HepG2 (cell line): Measurements from ENCODE around the gene NRSN2. TPM values are rescaled to one million over a fixed set of nuclear protein-coding genes. Genes with fewer than 3 reads are reported as not detected.

Source experiments
- ARNT ChIP-seq: fragments of 450-650 bp; IDR thresholded peaks from 2 replicates; pipeline ENCODE4 v1.6.1; 2017
- ARNT2 ChIP-seq: sonication (generic); formaldehyde crosslinking; IDR thresholded peaks from 2 replicates; pipeline ENCODE4 v1.8.0; 2022; ENCODE audit warnings: mild to moderate bottlenecking, low read depth, missing genetic modification reagents, moderate library complexity
- HOMEZ ChIP-seq: IDR thresholded peaks from 2 replicates; pipeline ENCODE4 v1.6.1; 2016; ENCODE audit warnings: low read depth
- MTA3 ChIP-seq: sonication (generic); formaldehyde crosslinking; IDR thresholded peaks from 2 replicates; pipeline ENCODE4 v1.4.0; 2020; ENCODE audit warnings: missing genetic modification reagents
- NFKB2 ChIP-seq: sonication (generic); formaldehyde crosslinking; IDR thresholded peaks from 2 replicates; pipeline ENCODE4 v1.4.0; 2020; ENCODE audit warnings: missing genetic modification reagents, borderline replicate concordance
- PLSCR1 ChIP-seq: sonication (generic); formaldehyde crosslinking; IDR thresholded peaks from 2 replicates; pipeline ENCODE4 v1.5.0; 2020; ENCODE audit warnings: missing genetic modification reagents, mild to moderate bottlenecking, borderline replicate concordance
- PRDM4 ChIP-seq: sonication (generic); formaldehyde crosslinking; IDR thresholded peaks from 2 replicates; pipeline ENCODE4 v1.9.0; 2021; ENCODE audit warnings: missing genetic modification reagents, borderline replicate concordance
- REL ChIP-seq: sonication (generic); formaldehyde crosslinking; conservative IDR thresholded peaks from 2 replicates; pipeline ENCODE4 v1.8.0; 2022; ENCODE audit warnings: mild to moderate bottlenecking, missing genetic modification reagents, moderate library complexity
- RFX1 ChIP-seq: fragments of 450-650 bp; IDR thresholded peaks from 2 replicates; pipeline ENCODE4 v1.6.1; 2017
- ZNF446 ChIP-seq: sonication (generic); formaldehyde crosslinking; IDR thresholded peaks from 2 replicates; pipeline ENCODE4 v1.5.0; 2020; ENCODE audit warnings: mild to moderate bottlenecking, missing genetic modification reagents
- polyA plus RNA-seq, 8 experiments: library from polyadenylated mRNA; depleted of rRNA in 3 of 8; stranded (reverse) in 7 of 8; unstranded in 1 of 8; fragments of >200 nt; fragmentation: Illumina TruSeq in 4 of 8; extraction: Trizol in 4 of 8; gene quantifications; 2 replicates each; pipeline versions ENCODE4 v1.2.1 to v1.2.3, GENCODE V29; 2011 to 2016; ENCODE audit warnings: low read depth in 4 of 8, missing spikeins in 1 of 8, mixed read lengths in 1 of 8; ENCODE audit not compliant: insufficient read depth in 1 of 8
- total RNA-seq, 5 experiments: library from RNA; depleted of rRNA; stranded (reverse); fragments of >200 nt; fragmentation: Illumina TruSeq; extraction: Trizol; gene quantifications; 2 replicates each; pipeline ENCODE4 v1.2.3, GENCODE V29; 2016; ENCODE audit warnings: low read depth in 1 of 5
- TF ChIP-seq, protein P1 (sequence below): sonication (generic); formaldehyde crosslinking; IDR thresholded peaks from 2 replicates; pipeline ENCODE4 v1.8.0; 2022; ENCODE audit warnings: mild to moderate bottlenecking, missing genetic modification reagents, moderate library complexity
- TF ChIP-seq, protein P2 (sequence below): sonication (generic); formaldehyde crosslinking; IDR thresholded peaks from 2 replicates; pipeline ENCODE4 v1.4.0; 2020; ENCODE audit warnings: mild to moderate bottlenecking, missing genetic modification reagents
- TF ChIP-seq, protein P3 (sequence below): IDR thresholded peaks from 2 replicates; pipeline ENCODE4 v1.6.1; 2016; ENCODE audit warnings: missing genetic modification reagents, missing compliant biosample characterization

Gene NRSN2
- total and polyA plus RNA-seq, 2 of the 13 experiments (the other 11 are each of a cell fraction or from before 2014, with no cell fraction given) = 32.3 to 49.4 TPM

DNA sequence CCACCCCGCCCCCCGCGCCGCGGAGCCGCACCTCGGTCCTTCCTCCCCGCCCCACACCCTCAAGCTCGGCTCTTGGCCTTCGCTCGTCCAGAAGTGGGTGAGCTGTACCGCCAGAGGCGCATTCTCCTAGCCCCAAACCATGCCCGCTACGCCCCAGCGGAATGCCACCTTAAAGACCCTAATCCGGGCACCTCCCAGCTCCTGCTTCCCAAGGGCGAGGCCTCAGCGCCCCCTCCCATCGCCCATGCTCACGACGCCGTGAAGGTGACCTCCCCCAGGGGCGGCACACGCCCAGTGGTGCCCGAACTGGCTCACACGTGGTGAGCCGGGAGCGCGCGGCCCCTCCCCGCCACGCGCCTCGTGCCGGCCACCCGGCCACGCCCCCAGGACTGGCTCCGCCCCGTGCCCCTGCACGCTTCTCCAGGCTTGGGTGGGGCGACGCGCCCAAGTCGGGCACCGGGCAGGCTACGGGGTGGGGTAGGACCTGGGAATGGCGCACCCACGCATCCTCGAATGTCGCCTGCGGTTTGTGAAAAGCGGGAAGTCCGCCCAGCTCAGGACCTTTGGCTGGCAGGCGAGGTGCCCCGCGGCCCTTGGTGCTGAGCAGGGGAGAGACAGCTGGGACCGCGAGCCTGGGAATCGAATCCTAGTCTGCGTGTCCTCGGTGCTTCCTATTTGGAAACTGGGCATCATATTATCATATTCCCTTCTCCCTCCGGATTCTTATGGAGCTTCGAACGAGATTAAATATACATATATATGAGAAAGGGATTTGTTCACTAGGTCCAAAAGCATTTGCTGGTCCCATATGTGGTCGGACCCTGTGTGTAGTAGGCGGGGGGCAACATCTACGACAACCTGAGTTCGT lies 22.5 kb upstream of the NRSN2 start (continued):
- TF ChIP-seq REL (CRISPR knock-in tag) (peak; percentile 98), PLSCR1 (CRISPR knock-in tag) (peak; percentile 27; the same call in 1 of the 2 replicates), RFX1 (no peak), PRDM4 (CRISPR knock-in tag) (0 out of 2 replicates have a peak, but pooled peaks have one; percentile 74), ARNT2 (CRISPR knock-in tag) (peak; percentile 98), HOMEZ (CRISPR knock-in tag) (peak; percentile 77; the same call in 1 of the 2 replicates), MTA3 (CRISPR knock-in tag) (no peak), NFKB2 (CRISPR knock-in tag) (peak; percentile 99), ARNT (no peak), ZNF446 (CRISPR knock-in tag) (peak; percentile 84; the same call in 1 of the 2 replicates)
- TF ChIP-seq, protein P1, sequence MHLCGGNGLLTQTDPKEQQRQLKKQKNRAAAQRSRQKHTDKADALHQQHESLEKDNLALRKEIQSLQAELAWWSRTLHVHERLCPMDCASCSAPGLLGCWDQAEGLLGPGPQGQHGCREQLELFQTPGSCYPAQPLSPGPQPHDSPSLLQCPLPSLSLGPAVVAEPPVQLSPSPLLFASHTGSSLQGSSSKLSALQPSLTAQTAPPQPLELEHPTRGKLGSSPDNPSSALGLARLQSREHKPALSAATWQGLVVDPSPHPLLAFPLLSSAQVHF (CRISPR knock-in tag) = peak; percentile 98
- TF ChIP-seq, protein P2, sequence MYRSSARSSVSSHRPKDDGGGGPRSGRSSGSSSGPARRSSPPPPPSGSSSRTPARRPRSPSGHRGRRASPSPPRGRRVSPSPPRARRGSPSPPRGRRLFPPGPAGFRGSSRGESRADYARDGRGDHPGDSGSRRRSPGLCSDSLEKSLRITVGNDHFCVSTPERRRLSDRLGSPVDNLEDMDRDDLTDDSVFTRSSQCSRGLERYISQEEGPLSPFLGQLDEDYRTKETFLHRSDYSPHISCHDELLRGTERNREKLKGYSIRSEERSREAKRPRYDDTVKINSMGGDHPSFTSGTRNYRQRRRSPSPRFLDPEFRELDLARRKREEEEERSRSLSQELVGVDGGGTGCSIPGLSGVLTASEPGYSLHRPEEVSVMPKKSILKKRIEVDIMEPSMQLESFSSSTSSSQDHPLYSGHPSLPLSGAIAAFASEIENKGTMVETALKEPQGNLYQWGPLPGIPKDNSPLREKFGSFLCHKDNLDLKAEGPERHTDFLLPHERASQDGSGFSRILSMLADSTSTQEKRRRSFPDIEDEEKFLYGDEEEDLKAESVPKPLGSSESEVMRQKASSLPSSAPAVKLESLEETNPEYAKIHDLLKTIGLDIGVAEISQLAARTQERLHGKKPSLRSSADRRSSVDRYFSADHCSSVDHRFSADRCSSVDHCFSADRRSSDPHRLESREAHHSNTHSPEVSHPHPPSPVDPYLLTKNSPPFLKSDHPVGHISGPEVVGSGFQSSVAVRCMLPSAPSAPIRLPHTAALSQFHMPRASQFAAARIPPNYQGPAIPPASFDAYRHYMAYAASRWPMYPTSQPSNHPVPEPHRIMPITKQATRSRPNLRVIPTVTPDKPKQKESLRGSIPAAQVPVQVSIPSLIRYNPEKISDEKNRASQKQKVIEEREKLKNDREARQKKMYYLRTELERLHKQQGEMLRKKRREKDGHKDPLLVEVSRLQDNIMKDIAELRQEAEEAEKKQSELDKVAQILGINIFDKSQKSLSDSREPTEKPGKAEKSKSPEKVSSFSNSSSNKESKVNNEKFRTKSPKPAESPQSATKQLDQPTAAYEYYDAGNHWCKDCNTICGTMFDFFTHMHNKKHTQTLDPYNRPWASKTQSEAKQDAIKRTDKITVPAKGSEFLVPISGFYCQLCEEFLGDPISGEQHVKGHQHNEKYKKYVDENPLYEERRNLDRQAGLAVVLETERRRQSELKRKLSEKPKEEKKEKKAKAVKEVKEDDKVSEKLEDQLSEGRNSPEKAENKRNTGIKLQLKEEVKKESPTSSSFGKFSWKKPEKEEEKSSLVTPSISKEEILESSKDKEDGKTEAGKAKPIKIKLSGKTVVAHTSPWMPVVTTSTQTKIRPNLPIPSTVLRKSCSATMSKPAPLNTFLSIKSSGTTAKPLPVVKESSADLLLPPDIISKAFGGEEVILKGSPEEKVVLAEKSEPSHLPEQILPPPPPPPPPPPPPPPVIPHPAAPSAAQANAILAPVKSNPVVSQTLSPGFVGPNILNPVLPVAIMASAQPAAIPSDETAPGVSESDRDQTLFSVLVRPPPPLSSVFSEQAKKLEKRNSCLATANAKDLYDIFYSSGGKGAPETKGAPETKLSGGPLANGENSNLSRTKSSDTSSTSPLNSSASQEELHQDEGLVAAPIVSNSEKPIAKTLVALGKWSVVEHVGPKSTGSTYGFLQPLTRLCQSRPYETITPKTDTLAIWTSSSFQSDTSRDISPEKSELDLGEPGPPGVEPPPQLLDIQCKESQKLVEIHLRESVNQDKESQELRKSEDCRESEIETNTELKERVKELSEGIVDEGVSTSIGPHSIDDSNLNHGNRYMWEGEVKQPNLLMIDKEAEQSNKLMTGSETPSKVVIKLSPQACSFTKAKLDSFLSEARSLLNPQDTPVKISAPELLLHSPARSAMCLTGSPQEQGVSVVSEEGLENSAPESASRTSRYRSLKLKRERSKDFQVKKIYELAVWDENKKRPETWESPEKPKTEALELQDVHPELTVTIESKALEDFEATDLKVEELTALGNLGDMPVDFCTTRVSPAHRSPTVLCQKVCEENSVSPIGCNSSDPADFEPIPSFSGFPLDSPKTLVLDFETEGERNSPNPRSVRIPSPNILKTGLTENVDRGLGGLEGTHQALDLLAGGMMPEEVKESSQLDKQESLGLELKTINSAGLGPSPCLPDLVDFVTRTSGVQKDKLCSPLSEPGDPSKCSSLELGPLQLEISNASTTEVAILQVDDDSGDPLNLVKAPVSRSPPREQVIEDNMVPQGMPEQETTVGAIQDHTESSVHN (CRISPR knock-in tag) = peak; percentile 99
- TF ChIP-seq, protein P3, sequence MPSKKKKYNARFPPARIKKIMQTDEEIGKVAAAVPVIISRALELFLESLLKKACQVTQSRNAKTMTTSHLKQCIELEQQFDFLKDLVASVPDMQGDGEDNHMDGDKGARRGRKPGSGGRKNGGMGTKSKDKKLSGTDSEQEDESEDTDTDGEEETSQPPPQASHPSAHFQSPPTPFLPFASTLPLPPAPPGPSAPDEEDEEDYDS (CRISPR knock-in tag) = no peak; the same call in 1 of the 2 replicates
